ENCODE data around the gene CASP14.
"Not testable (repeated sequence)": the region's sequence is repeated elsewhere in the genome, so short reads cannot be mapped to it uniquely, and the experiment has no call there.

The CASP14 gene

GRCh38 chr19:15093001-15093400 lies 43.7 kb downstream of the CASP14 start:
- Mint-ChIP-seq H3K36me3 (ENCODE audit: low read depth) (no peaks in the 10 kb centered on the region), H3K9me3 (no peaks in the 10 kb centered on the region), H3K27me3 (peaks cover under 1% of the 10 kb centered on the region), H3K27ac (no peak overlapping the region), H3K4me1 (ENCODE audit: low read depth) (peaks cover 3% of the 10 kb centered on the region), H3K4me3 (no peak overlapping the region)

GRCh38 chr19:15096223-15096622 lies 46.9 kb downstream of the CASP14 start:
- H3K27me3 Mint-ChIP-seq = no peaks in the 10 kb centered on the region
- H3K9me3 Mint-ChIP-seq = no peaks in the 10 kb centered on the region
- H3K36me3 Mint-ChIP-seq (ENCODE audit: low read depth) = no peaks in the 10 kb centered on the region
- no peak overlapping the region for H3K4me3 Mint-ChIP-seq
- peaks cover 3% of the 10 kb centered on the region for H3K4me1 Mint-ChIP-seq (ENCODE audit: low read depth)
- H3K27ac Mint-ChIP-seq = no peak overlapping the region

GRCh38 chr19:15097980-15098379 lies 48.7 kb downstream of the CASP14 start:
- H3K4me3 Mint-ChIP-seq; H3K27me3 Mint-ChIP-seq; H3K27ac Mint-ChIP-seq; H3K36me3 Mint-ChIP-seq (ENCODE audit: low read depth); H3K4me1 Mint-ChIP-seq (ENCODE audit: low read depth); H3K9me3 Mint-ChIP-seq: not testable (repeated sequence)

- Mint-ChIP-seq H3K27ac (no peak overlapping the region), H3K36me3 (ENCODE audit: low read depth) (peaks cover 2% of the 10 kb centered on the region), H3K9me3 (peaks cover 2% of the 10 kb centered on the region), H3K4me1 (ENCODE audit: low read depth) (no peaks in the 10 kb centered on the region), H3K4me3 (no peak overlapping the region), H3K27me3 (no peaks in the 10 kb centered on the region)
Measured at GRCh38 chr19:15098460-15098859, 49.2 kb downstream of the CASP14 start.

GRCh38 chr19:15099017-15099582 lies 49.8 kb downstream of the CASP14 start:
- peaks cover 4% of the 10 kb centered on the region for H3K36me3 Mint-ChIP-seq (ENCODE audit: low read depth)
- no peaks in the 10 kb centered on the region for H3K27me3 Mint-ChIP-seq
- H3K4me1 Mint-ChIP-seq (ENCODE audit: low read depth) = no peaks in the 10 kb centered on the region
- no peak overlapping the region for H3K4me3 Mint-ChIP-seq
- no peak overlapping the region for H3K27ac Mint-ChIP-seq
- H3K9me3 Mint-ChIP-seq = peaks cover 5% of the 10 kb centered on the region

- Mint-ChIP-seq H3K4me3 (no peak overlapping the region), H3K4me1 (ENCODE audit: low read depth) (peaks cover 1% of the 10 kb centered on the region), H3K9me3 (peaks cover 10% of the 10 kb centered on the region), H3K36me3 (ENCODE audit: low read depth) (peaks cover 4% of the 10 kb centered on the region), H3K27me3 (peaks cover 12% of the 10 kb centered on the region), H3K27ac (no peak overlapping the region)
Measured at GRCh38 chr19:15101479-15102082, 52.3 kb downstream of the CASP14 start.

GRCh38 chr19:15104003-15104402 lies 54.7 kb downstream of the CASP14 start:
- Mint-ChIP-seq H3K4me3 (no peak overlapping the region), H3K27ac (no peak overlapping the region), H3K27me3 (peaks cover 25% of the 10 kb centered on the region), H3K36me3 (ENCODE audit: low read depth) (peaks cover 4% of the 10 kb centered on the region), H3K9me3 (peaks cover 10% of the 10 kb centered on the region), H3K4me1 (ENCODE audit: low read depth) (peaks cover 16% of the 10 kb centered on the region)

- H3K27me3 Mint-ChIP-seq = peaks cover 25% of the 10 kb centered on the region
- no peak overlapping the region for H3K4me3 Mint-ChIP-seq
- H3K27ac Mint-ChIP-seq = no peak overlapping the region
- H3K36me3 Mint-ChIP-seq (ENCODE audit: low read depth) = peaks cover 4% of the 10 kb centered on the region
- H3K9me3 Mint-ChIP-seq = peaks cover 10% of the 10 kb centered on the region
- H3K4me1 Mint-ChIP-seq (ENCODE audit: low read depth) = peaks cover 16% of the 10 kb centered on the region
Measured at GRCh38 chr19:15104411-15104810, 55.1 kb downstream of the CASP14 start.

GRCh38 chr19:15105044-15105443 lies 55.8 kb downstream of the CASP14 start:
- no peak overlapping the region for H3K27ac Mint-ChIP-seq
- peaks cover 4% of the 10 kb centered on the region for H3K36me3 Mint-ChIP-seq (ENCODE audit: low read depth)
- H3K4me1 Mint-ChIP-seq (ENCODE audit: low read depth) = peaks cover 16% of the 10 kb centered on the region
- H3K27me3 Mint-ChIP-seq = peaks cover 25% of the 10 kb centered on the region
- no peak overlapping the region for H3K4me3 Mint-ChIP-seq
- peaks cover 10% of the 10 kb centered on the region for H3K9me3 Mint-ChIP-seq

GRCh38 chr19:15107061-15108010 lies 58.1 kb downstream of the CASP14 start, which contains the start of gene SYDE1:
TSS of gene SYDE1 (plus strand) at chr19:15107401. CDS start at chr19:15107434, 33 bp downstream.
- H3K27me3 Mint-ChIP-seq = peaks cover 25% of the 10 kb centered on the region

More at GRCh38 chr19:15107061-15108010, 58.1 kb downstream of the CASP14 start, which contains the start of gene SYDE1:
- peaks cover 16% of the 10 kb centered on the region for H3K4me1 Mint-ChIP-seq (ENCODE audit: low read depth)
- H3K27ac Mint-ChIP-seq = peak within 1 kb of the TSS; percentile 64
- peaks cover 10% of the 10 kb centered on the region for H3K9me3 Mint-ChIP-seq
- H3K36me3 Mint-ChIP-seq (ENCODE audit: low read depth) = peaks cover 4% of the 10 kb centered on the region
- H3K4me3 Mint-ChIP-seq = peak within 1 kb of the TSS; percentile 69
